Endothelial cell of umbilical vein (primary cell): ENCODE measurements around the gene FAM163A. TPM values are rescaled to one million over a fixed set of nuclear protein-coding genes. Genes with fewer than 3 reads are reported as not detected.

Experiments used
- BruUV-seq: library from RNA; stranded (reverse); fragments of 400-500 nt; replicated peaks from 2 replicates; lab custom pipeline; 2021; lab: Mats Ljungman, UMichigan
- CTCF ChIA-PET: fragments of 300-600, 350-600 bp; sonication (Branson Sonifier 250); formaldehyde crosslinking; loops from one replicate; lab custom pipeline; 2021; ENCODE audit warnings: antibody characterized with exemption, inconsistent platforms; lab: Charles Lee
- POLR2A ChIA-PET: fragments of 300-600, 350-600 bp; sonication (Branson Sonifier 250); formaldehyde crosslinking; loops from one replicate; lab custom pipeline; 2021; ENCODE audit warnings: antibody characterized with exemption, inconsistent platforms; lab: Charles Lee
- DNase-seq: peaks from one replicate; pipeline ENCODE4 v3.0.0-alpha.2; 2011; ENCODE audit warnings: low read depth, low spot score
- FAIRE-seq: peaks from 2 replicates; lab custom pipeline; 2011; peaks lifted over from hg19 to GRCh38; lab: Jason Lieb, UNC
- H2AFZ ChIP-seq: 2 replicates; pipeline ENCODE4 v1.6.0; 2012; ENCODE audit warnings: low read depth, low read length, control low read depth, inconsistent platforms
- H3K27ac ChIP-seq: 2 replicates; pipeline ENCODE4 v1.5.1; 2011; ENCODE audit warnings: low read depth, mild to moderate bottlenecking, control low read depth, low read length, moderate library complexity; ENCODE audit not compliant: insufficient read depth
- H3K27me3 ChIP-seq, 2 experiments: 2 replicates each; pipeline versions ENCODE4 v1.6.0 to v1.6.1; 2011; ENCODE audit warnings: low read length in 2 of 2, mixed read lengths in 1 of 2; ENCODE audit not compliant: control insufficient read depth in 2 of 2, insufficient read depth in 2 of 2
- H3K36me3 ChIP-seq, 2 experiments: 2 replicates in 1 of 2; 3 replicates in 1 of 2; pipeline ENCODE4 v1.5.1; 2011; ENCODE audit warnings: low read length in 2 of 2, mild to moderate bottlenecking in 1 of 2, moderate library complexity in 1 of 2; ENCODE audit not compliant: control insufficient read depth in 2 of 2, insufficient read depth in 2 of 2; ENCODE audit errors: extremely low read depth in 1 of 2
- H3K4me1 ChIP-seq: 3 replicates; pipeline ENCODE4 v1.5.1; 2011; ENCODE audit warnings: mild to moderate bottlenecking, low read length; ENCODE audit not compliant: control insufficient read depth, insufficient read depth; ENCODE audit errors: extremely low read depth
- H3K4me2 ChIP-seq: 2 replicates; pipeline ENCODE4 v1.6.1; 2011; ENCODE audit warnings: low read length, control low read depth, mixed read lengths; ENCODE audit not compliant: insufficient read depth
- H3K4me3 ChIP-seq, 3 experiments: fragments of 200-600 bp in 1 of 3; sonication (generic), shearing (Covaris generic) in 1 of 3; replicated peaks in 1 of 3; 2 replicates each; pipeline ENCODE4 v1.5.1; 2011 to 2016; ENCODE audit warnings: control low read depth in 3 of 3, low read length in 3 of 3, mild to moderate bottlenecking in 2 of 3, inconsistent platforms in 1 of 3, low read depth in 1 of 3, moderate library complexity in 1 of 3; ENCODE audit not compliant: insufficient read depth in 1 of 3
- H3K79me2 ChIP-seq: 2 replicates; pipeline ENCODE4 v1.6.0; 2012; ENCODE audit warnings: low read length, inconsistent platforms; ENCODE audit not compliant: control insufficient read depth, insufficient read depth
- H3K9ac ChIP-seq: replicated peaks from 2 replicates; pipeline ENCODE3; 2011; ENCODE audit warnings: low read length, control low read depth; ENCODE audit not compliant: insufficient read depth; ENCODE audit errors: extremely low read depth
- H3K9me1 ChIP-seq: replicated peaks from 3 replicates; pipeline ENCODE4 v1.6.0; 2011; ENCODE audit warnings: mild to moderate bottlenecking, low read length; ENCODE audit not compliant: control insufficient read depth, insufficient read depth; ENCODE audit errors: extremely low read depth
- H3K9me3 ChIP-seq: replicated peaks from 2 replicates; pipeline ENCODE4 v1.5.1; 2012; ENCODE audit warnings: low read length, inconsistent platforms; ENCODE audit not compliant: control insufficient read depth, insufficient read depth
- H4K20me1 ChIP-seq: replicated peaks from 2 replicates; pipeline ENCODE3; 2011; ENCODE audit warnings: mild to moderate bottlenecking, low read length; ENCODE audit not compliant: control insufficient read depth, insufficient read depth; ENCODE audit errors: extremely low read depth
- CTCF ChIP-seq, 2 donors: IDR thresholded peaks; 1 replicate in 1 of 2; 2 replicates in 1 of 2; pipeline ENCODE4 v1.5.1; 2011; ENCODE audit warnings: low read length in 2 of 2, mild to moderate bottlenecking in 2 of 2, moderate library complexity in 2 of 2, control low read depth in 1 of 2, inconsistent platforms in 1 of 2, low read depth in 1 of 2; ENCODE audit not compliant: insufficient read depth in 1 of 2; ENCODE audit errors: extremely low read depth in 1 of 2
- EZH2 ChIP-seq: IDR thresholded peaks from 2 replicates; pipeline ENCODE4 v1.6.1; 2012; ENCODE audit warnings: borderline replicate concordance, low read depth, mild to moderate bottlenecking, moderate library complexity, low read length, inconsistent platforms; ENCODE audit not compliant: severe bottlenecking
- FOS ChIP-seq: IDR thresholded peaks from 2 replicates; pipeline ENCODE4 v1.6.1; 2011; ENCODE audit warnings: mild to moderate bottlenecking, low read length, moderate library complexity, borderline replicate concordance; ENCODE audit not compliant: insufficient read depth
- POLR2A ChIP-seq: IDR thresholded peaks from 2 replicates; pipeline ENCODE4 v1.6.1; 2012; ENCODE audit warnings: low read depth, mild to moderate bottlenecking, control low read depth, low read length
- POLR2AphosphoS5 ChIP-seq: IDR thresholded peaks from 2 replicates; pipeline ENCODE4 v1.6.1; 2012; ENCODE audit warnings: low read depth, mild to moderate bottlenecking, control low read depth, low read length, moderate library complexity; ENCODE audit not compliant: insufficient read depth
- dilution Hi-C: fragments of 300-500 bp; cut with MboI; formaldehyde crosslinking; loops from one replicate; pipeline ENCODE4 v1.15.0; 2019; ENCODE audit warnings: low sequenced_read_pairs; ENCODE audit not compliant: extremely low pct_ligation_motif_present
- intact Hi-C: fragments of 100-400 bp; cut with micrococcal nuclease; formaldehyde crosslinking; loops from one replicate; pipeline ENCODE4 v1.10.0; 2022
- polyA plus RNA-seq, 4 experiments: library from polyadenylated mRNA; depleted of rRNA in 3 of 4; stranded (reverse) in 3 of 4; unstranded in 1 of 4; fragments of >200 nt; gene quantifications; 2 replicates each; pipeline versions ENCODE4 v1.2.1 to v1.2.3, GENCODE V29; 2011 to 2012; ENCODE audit warnings: missing spikeins in 1 of 4
- total RNA-seq: library from RNA; stranded (reverse); gene quantifications from 2 replicates; pipeline ENCODE4 v1.2.3, GENCODE V29; 2021

FAM163A gene
- total and polyA plus RNA-seq, 2 donors (not counting 3 experiments of a cell fraction or from before 2014, with no cell fraction given) = not detected

- Histone ChIP-seq H3K4me1 (peaks cover 20% of the 10 kb centered on the region), H3K27ac (no peak overlapping the region), H3K4me2 (peak overlapping the region; percentile 92), H3K9me3 (no peaks in the 10 kb centered on the region), H3K4me3 (no peak overlapping the region), H3K79me2 (no peaks in the 10 kb centered on the region), H3K9me1 (no peaks in the 10 kb centered on the region), H3K27me3 (peaks cover 0 to 8% of the 10 kb centered on the region in 2 experiments), H4K20me1 (no peaks in the 10 kb centered on the region), H3K9ac (no peak overlapping the region), H2AFZ (peak overlapping the region; percentile 98), H3K36me3 (no peaks in the 10 kb centered on the region)
- peak; percentile 88 for DNase-seq
- ChIA-PET CTCF (interaction anchor here (1.0 to 20.1 kb wide), 5 partner anchors 12 to 363 kb away, joined by 3 to 1591 read pairs (median 10); no protein-coding TSS in a partner anchor), POLR2A (interaction anchor here (0.7 to 1.0 kb wide), 2 partner anchors 66 to 106 kb away, joined by 3 read pairs; partner anchors contain the start of gene TOR1AIP1)
- peak; percentile 86 for FAIRE-seq
- dilution Hi-C loops (no loop called here), intact Hi-C loops (loop anchor here (10.0 kb wide), 1 partner anchor 222 kb away; the partner anchor contains the start of gene TDRD5)
- BruUV-seq = no TSS peak
- TF ChIP-seq CTCF (IDR thresholded peaks at IDR 0.05; ENCODE audit: extremely low read depth in 1 of 2, insufficient read depth in 1 of 2, low read depth in 1 of 2, low read length in 2 of 2) = no peak
- TF ChIP-seq POLR2A = peak; percentile 32
Measured at GRCh38 chr1:179816196-179816960, 73.3 kb downstream of the FAM163A start.

GRCh38 chr1:179817056-179817455 is 74.0 kb downstream of the FAM163A start:
- no TSS peak for BruUV-seq
- H3K36me3 ChIP-seq = no peaks in the 10 kb centered on the region
- dilution Hi-C loops (no loop called here), intact Hi-C loops (loop anchor here (10.0 kb wide), 1 partner anchor 222 kb away; the partner anchor contains the start of gene TDRD5)
- no peak for DNase-seq
- POLR2A ChIA-PET = interaction anchor here (1.0 kb wide), 1 partner anchor 65 kb away, joined by 3 read pairs; the partner anchor contains the start of gene TOR1AIP1
- no peak overlapping the region for H3K9ac ChIP-seq
- no peak overlapping the region for H2AFZ ChIP-seq
- H3K9me1 ChIP-seq = no peaks in the 10 kb centered on the region
- TF ChIP-seq CTCF (IDR thresholded peaks at IDR 0.05; ENCODE audit: extremely low read depth in 1 of 2, insufficient read depth in 1 of 2, low read depth in 1 of 2, low read length in 2 of 2) (no peak), EZH2 (no peak), FOS (no peak), POLR2AphosphoS5 (no peak)
- H3K79me2 ChIP-seq = no peaks in the 10 kb centered on the region
- H4K20me1 ChIP-seq = no peaks in the 10 kb centered on the region
- H3K4me3 ChIP-seq = no peak overlapping the region
- no peak overlapping the region for H3K4me2 ChIP-seq
- FAIRE-seq = no peak
- H3K4me1 ChIP-seq = peaks cover 20% of the 10 kb centered on the region
- H3K9me3 ChIP-seq = no peaks in the 10 kb centered on the region
- CTCF ChIA-PET = interaction anchor here (0.7 to 20.1 kb wide), 5 partner anchors 14 to 362 kb away, joined by 3 to 1591 read pairs (median 10); no protein-coding TSS in a partner anchor
- no peak overlapping the region for H3K27ac ChIP-seq
- H3K27me3 ChIP-seq = peaks cover 0 to 8% of the 10 kb centered on the region in 2 experiments
